ENCODE measurements around the gene MAD1L1.

Gene MAD1L1

GRCh38 chr7:2012044-2012900 lies 220.5 kb downstream of the MAD1L1 start:
- Histone ChIP-seq H3K9ac (ENCODE audit: low read length in 5 of 5) (no peak overlapping the region), H3K27ac (ENCODE audit: low read depth, low read length) (no peak overlapping the region), H3K4me3 (ENCODE audit: low read depth in 1 of 5, low read length in 5 of 5) (no peak overlapping the region), H3K27me3 (ENCODE audit: control insufficient read depth in 5 of 5, insufficient read depth in 4 of 5, low read length in 5 of 5) (no peaks in the 10 kb centered on the region), H3K9me3 (ENCODE audit: control insufficient read depth in 5 of 5, low read length in 5 of 5) (no peaks in the 10 kb centered on the region), H3K4me1 (ENCODE audit: control insufficient read depth in 5 of 5, insufficient read depth in 5 of 5, low read length in 5 of 5) (peaks cover 0 to 2% (median 0%) of the 10 kb centered on the region in 5 donors), H3K36me3 (ENCODE audit: control insufficient read depth in 5 of 5, insufficient read depth in 5 of 5, low read length in 5 of 5) (peaks cover 0 to 23% (median 18%) of the 10 kb centered on the region in 5 donors)

GRCh38 chr7:2011266-2012043 lies 221.3 kb downstream of the MAD1L1 start:
- Histone ChIP-seq H3K36me3 (ENCODE audit: control insufficient read depth in 5 of 5, insufficient read depth in 5 of 5, low read length in 5 of 5) (peaks cover 0 to 27% (median 18%) of the 10 kb centered on the region in 5 donors), H3K27me3 (ENCODE audit: control insufficient read depth in 5 of 5, insufficient read depth in 4 of 5, low read length in 5 of 5) (no peaks in the 10 kb centered on the region), H3K27ac (ENCODE audit: low read depth, low read length) (no peak overlapping the region), H3K9me3 (ENCODE audit: control insufficient read depth in 5 of 5, low read length in 5 of 5) (no peaks in the 10 kb centered on the region), H3K9ac (ENCODE audit: low read length in 5 of 5) (no peak overlapping the region), H3K4me1 (ENCODE audit: control insufficient read depth in 5 of 5, insufficient read depth in 5 of 5, low read length in 5 of 5) (peaks cover 0 to 4% (median 0%) of the 10 kb centered on the region in 5 donors), H3K4me3 (ENCODE audit: low read depth in 1 of 5, low read length in 5 of 5) (no peak overlapping the region)

GRCh38 chr7:2010551-2011265 lies 222.0 kb downstream of the MAD1L1 start:
- Histone ChIP-seq H3K27ac (ENCODE audit: low read depth, low read length) (no peak overlapping the region), H3K4me1 (ENCODE audit: control insufficient read depth in 5 of 5, insufficient read depth in 5 of 5, low read length in 5 of 5) (peaks cover 0 to 10% (median 0%) of the 10 kb centered on the region in 5 donors), H3K27me3 (ENCODE audit: control insufficient read depth in 5 of 5, insufficient read depth in 4 of 5, low read length in 5 of 5) (no peaks in the 10 kb centered on the region), H3K9ac (ENCODE audit: low read length in 5 of 5) (no peak overlapping the region), H3K9me3 (ENCODE audit: control insufficient read depth in 5 of 5, low read length in 5 of 5) (no peaks in the 10 kb centered on the region), H3K4me3 (ENCODE audit: low read depth in 1 of 5, low read length in 5 of 5) (no peak overlapping the region), H3K36me3 (ENCODE audit: control insufficient read depth in 5 of 5, insufficient read depth in 5 of 5, low read length in 5 of 5) (peaks cover 0 to 25% (median 14%) of the 10 kb centered on the region in 5 donors)

- no peak overlapping the region for H3K9ac ChIP-seq (ENCODE audit: low read length in 5 of 5)
- no peak overlapping the region for H3K27ac ChIP-seq (ENCODE audit: low read depth, low read length)
- H3K4me3 ChIP-seq (ENCODE audit: low read depth in 1 of 5, low read length in 5 of 5), result no peak overlapping the region
- H3K9me3 ChIP-seq (ENCODE audit: control insufficient read depth in 5 of 5, low read length in 5 of 5), result no peaks in the 10 kb centered on the region
- H3K36me3 ChIP-seq (ENCODE audit: control insufficient read depth in 5 of 5, insufficient read depth in 5 of 5, low read length in 5 of 5), result peaks cover 0 to 25% (median 14%) of the 10 kb centered on the region in 5 donors
- peaks cover 0 to 10% (median 0%) of the 10 kb centered on the region in 5 donors for H3K4me1 ChIP-seq (ENCODE audit: control insufficient read depth in 5 of 5, insufficient read depth in 5 of 5, low read length in 5 of 5)
- H3K27me3 ChIP-seq (ENCODE audit: control insufficient read depth in 5 of 5, insufficient read depth in 4 of 5, low read length in 5 of 5), result no peaks in the 10 kb centered on the region
Observed at GRCh38 chr7:2010101-2010500, 222.6 kb downstream of the MAD1L1 start.

GRCh38 chr7:2009541-2010001 lies 223.2 kb downstream of the MAD1L1 start:
- Histone ChIP-seq H3K4me3 (ENCODE audit: low read depth in 1 of 5, low read length in 5 of 5) (no peak overlapping the region), H3K9ac (ENCODE audit: low read length in 5 of 5) (no peak overlapping the region), H3K27ac (ENCODE audit: low read depth, low read length) (no peak overlapping the region), H3K27me3 (ENCODE audit: control insufficient read depth in 5 of 5, insufficient read depth in 4 of 5, low read length in 5 of 5) (no peaks in the 10 kb centered on the region), H3K4me1 (ENCODE audit: control insufficient read depth in 5 of 5, insufficient read depth in 5 of 5, low read length in 5 of 5) (peaks cover 0 to 10% (median 0%) of the 10 kb centered on the region in 5 donors), H3K36me3 (ENCODE audit: control insufficient read depth in 5 of 5, insufficient read depth in 5 of 5, low read length in 5 of 5) (peaks cover 0 to 30% (median 18%) of the 10 kb centered on the region in 5 donors), H3K9me3 (ENCODE audit: control insufficient read depth in 5 of 5, low read length in 5 of 5) (no peaks in the 10 kb centered on the region)

- Histone ChIP-seq H3K9ac (ENCODE audit: low read length in 5 of 5) (no peak overlapping the region), H3K4me1 (ENCODE audit: control insufficient read depth in 5 of 5, insufficient read depth in 5 of 5, low read length in 5 of 5) (peaks cover 0 to 10% (median 0%) of the 10 kb centered on the region in 5 donors), H3K27ac (ENCODE audit: low read depth, low read length) (no peak overlapping the region), H3K27me3 (ENCODE audit: control insufficient read depth in 5 of 5, insufficient read depth in 4 of 5, low read length in 5 of 5) (no peaks in the 10 kb centered on the region), H3K36me3 (ENCODE audit: control insufficient read depth in 5 of 5, insufficient read depth in 5 of 5, low read length in 5 of 5) (peaks cover 0 to 35% (median 23%) of the 10 kb centered on the region in 5 donors), H3K4me3 (ENCODE audit: low read depth in 1 of 5, low read length in 5 of 5) (no peak overlapping the region), H3K9me3 (ENCODE audit: control insufficient read depth in 5 of 5, low read length in 5 of 5) (no peaks in the 10 kb centered on the region)
Observed at GRCh38 chr7:2008936-2009540, 223.7 kb downstream of the MAD1L1 start.

GRCh38 chr7:2008101-2008935 lies 224.4 kb downstream of the MAD1L1 start:
- Histone ChIP-seq H3K4me3 (ENCODE audit: low read depth in 1 of 5, low read length in 5 of 5) (no peak overlapping the region), H3K27ac (ENCODE audit: low read depth, low read length) (no peak overlapping the region), H3K9ac (ENCODE audit: low read length in 5 of 5) (no peak overlapping the region), H3K27me3 (ENCODE audit: control insufficient read depth in 5 of 5, insufficient read depth in 4 of 5, low read length in 5 of 5) (no peaks in the 10 kb centered on the region), H3K9me3 (ENCODE audit: control insufficient read depth in 5 of 5, low read length in 5 of 5) (no peaks in the 10 kb centered on the region), H3K4me1 (ENCODE audit: control insufficient read depth in 5 of 5, insufficient read depth in 5 of 5, low read length in 5 of 5) (peaks cover 0 to 10% (median 0%) of the 10 kb centered on the region in 5 donors), H3K36me3 (ENCODE audit: control insufficient read depth in 5 of 5, insufficient read depth in 5 of 5, low read length in 5 of 5) (peaks cover 0 to 31% (median 18%) of the 10 kb centered on the region in 5 donors)

- Histone ChIP-seq H3K36me3 (ENCODE audit: control insufficient read depth in 5 of 5, insufficient read depth in 5 of 5, low read length in 5 of 5) (peaks cover 0 to 26% (median 14%) of the 10 kb centered on the region in 5 donors), H3K9ac (ENCODE audit: low read length in 5 of 5) (no peak overlapping the region), H3K27ac (ENCODE audit: low read depth, low read length) (no peak overlapping the region), H3K4me3 (ENCODE audit: low read depth in 1 of 5, low read length in 5 of 5) (no peak overlapping the region), H3K4me1 (ENCODE audit: control insufficient read depth in 5 of 5, insufficient read depth in 5 of 5, low read length in 5 of 5) (peaks cover 0 to 10% (median 0%) of the 10 kb centered on the region in 5 donors), H3K27me3 (ENCODE audit: control insufficient read depth in 5 of 5, insufficient read depth in 4 of 5, low read length in 5 of 5) (no peaks in the 10 kb centered on the region), H3K9me3 (ENCODE audit: control insufficient read depth in 5 of 5, low read length in 5 of 5) (no peaks in the 10 kb centered on the region)
Observed at GRCh38 chr7:2007551-2007950, 225.2 kb downstream of the MAD1L1 start.

GRCh38 chr7:2006921-2007381 lies 225.8 kb downstream of the MAD1L1 start:
- H3K9me3 ChIP-seq (ENCODE audit: control insufficient read depth in 5 of 5, low read length in 5 of 5), result no peaks in the 10 kb centered on the region
- no peak overlapping the region for H3K27ac ChIP-seq (ENCODE audit: low read depth, low read length)
- no peak overlapping the region for H3K9ac ChIP-seq (ENCODE audit: low read length in 5 of 5)
- peaks cover 0 to 22% (median 13%) of the 10 kb centered on the region in 5 donors for H3K36me3 ChIP-seq (ENCODE audit: control insufficient read depth in 5 of 5, insufficient read depth in 5 of 5, low read length in 5 of 5)
- H3K27me3 ChIP-seq (ENCODE audit: control insufficient read depth in 5 of 5, insufficient read depth in 4 of 5, low read length in 5 of 5), result no peaks in the 10 kb centered on the region
- H3K4me1 ChIP-seq (ENCODE audit: control insufficient read depth in 5 of 5, insufficient read depth in 5 of 5, low read length in 5 of 5), result peaks cover 0 to 10% (median 0%) of the 10 kb centered on the region in 5 donors
- no peak overlapping the region for H3K4me3 ChIP-seq (ENCODE audit: low read depth in 1 of 5, low read length in 5 of 5)

Data from subcutaneous abdominal adipose tissue (tissue), 5 donors.